ENCODE data around the gene PRG3. TPM values are rescaled to one million over a fixed set of nuclear protein-coding genes. Genes with fewer than 3 reads are reported as not detected.

Gene PRG3
- total RNA-seq, 6 donors from 2014 or later: not detected

- H3K4me1 ChIP-seq: no peaks in the 10 kb centered on the region
- WGBS, 2 donors: 73 to 85% methylated on average over 22 to 25 of the region's 26 CpGs
Measured at GRCh38 chr11:57376095-57377090, 4.6 kb downstream of the PRG3 start.

GRCh38 chr11:57375490-57375889 is 5.5 kb downstream of the PRG3 start:
- H3K4me1 ChIP-seq: no peaks in the 10 kb centered on the region
- H3K36me3 ChIP-seq: no peaks in the 10 kb centered on the region
- H3K27me3 ChIP-seq: no peaks in the 10 kb centered on the region
- WGBS, 2 donors: 62 to 68% methylated on average over 2 of the region's 2 CpGs
- ATAC-seq (ENCODE audit: low FRiP score in 2 of 2): no peak
- H3K27ac ChIP-seq: no peak overlapping the region
- no peak for DNase-seq
- no peak overlapping the region for H3K4me3 ChIP-seq
- H3K9me3 ChIP-seq: no peaks in the 10 kb centered on the region
- TF ChIP-seq CTCF (IDR thresholded peaks at IDR 0.05) (no peak), POLR2A (IDR thresholded peaks at IDR 0.05) (no peak), POLR2AphosphoS5 (IDR thresholded peaks at IDR 0.05) (no peak), EP300 (IDR thresholded peaks at IDR 0.05) (no peak)

More at GRCh38 chr11:57376095-57377090, 4.6 kb downstream of the PRG3 start:
- no peaks in the 10 kb centered on the region for H3K9me3 ChIP-seq
- no peak overlapping the region for H3K27ac ChIP-seq
- no peaks in the 10 kb centered on the region for H3K27me3 ChIP-seq
- no peak overlapping the region for H3K4me3 ChIP-seq
- TF ChIP-seq POLR2AphosphoS5 (IDR thresholded peaks at IDR 0.05) (no peak), POLR2A (IDR thresholded peaks at IDR 0.05) (no peak), CTCF (IDR thresholded peaks at IDR 0.05) (no peak), EP300 (IDR thresholded peaks at IDR 0.05) (no peak)
- peak in 1 of 2 donors; percentile 56 for DNase-seq
- no peak for ATAC-seq (ENCODE audit: low FRiP score in 2 of 2)
- H3K36me3 ChIP-seq: no peaks in the 10 kb centered on the region

- Histone ChIP-seq H3K9me3 (no peaks in the 10 kb centered on the region), H3K36me3 (no peaks in the 10 kb centered on the region), H3K27me3 (no peaks in the 10 kb centered on the region), H3K4me3 (no peak overlapping the region), H3K4me1 (no peaks in the 10 kb centered on the region), H3K27ac (no peak overlapping the region)
- ATAC-seq (ENCODE audit: low FRiP score in 2 of 2) (no peak), DNase-seq (no peak)
- 95 to 98% methylated on average over 3 of the region's 3 CpGs for WGBS, 2 donors
- TF ChIP-seq POLR2AphosphoS5 (IDR thresholded peaks at IDR 0.05) (no peak), EP300 (IDR thresholded peaks at IDR 0.05) (no peak), CTCF (IDR thresholded peaks at IDR 0.05) (no peak), POLR2A (IDR thresholded peaks at IDR 0.05) (no peak)
Measured at GRCh38 chr11:57374966-57375365, 6.0 kb downstream of the PRG3 start.

- H3K27me3 ChIP-seq: no peaks in the 10 kb centered on the region
- peaks cover 0 to 6% (median 2%) of the 10 kb centered on the region in 4 donors for H3K4me1 ChIP-seq
- H3K4me3 ChIP-seq: no peak overlapping the region
- WGBS, 2 donors: 52 to 60% methylated on average over 3 of the region's 3 CpGs
- no peak for ATAC-seq (ENCODE audit: low FRiP score in 2 of 2)
- no peaks in the 10 kb centered on the region for H3K9me3 ChIP-seq
- DNase-seq: no peak
- H3K27ac ChIP-seq: no peak overlapping the region
- H3K36me3 ChIP-seq: no peaks in the 10 kb centered on the region
- TF ChIP-seq POLR2A (IDR thresholded peaks at IDR 0.05) (no peak), EP300 (IDR thresholded peaks at IDR 0.05) (no peak), CTCF (IDR thresholded peaks at IDR 0.05) (no peak), POLR2AphosphoS5 (IDR thresholded peaks at IDR 0.05) (no peak)
Measured at GRCh38 chr11:57373146-57373545, 7.8 kb downstream of the PRG3 start.

Data from upper lobe of left lung (tissue), 6 donors.